ENCODE results near the gene DOCK10.

DOCK10 gene

DNA sequence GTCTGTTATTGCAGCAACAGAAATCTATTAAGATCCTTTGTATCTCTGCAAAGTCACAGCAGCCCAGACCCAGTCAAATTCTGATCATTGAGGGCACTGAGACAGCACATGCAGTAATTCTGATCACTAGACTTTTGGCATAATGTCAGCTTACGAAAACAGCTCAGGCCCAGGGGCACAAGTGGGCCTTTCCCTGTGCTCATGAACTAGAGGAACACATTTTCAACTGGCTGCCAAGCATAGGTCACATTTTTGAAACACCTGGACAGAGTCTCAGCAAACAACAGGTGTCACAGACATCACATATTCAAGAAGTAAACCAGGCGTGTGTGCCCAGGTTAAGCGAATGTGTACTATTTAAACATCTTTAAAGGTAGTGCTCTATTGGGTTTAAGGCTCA lies 13.7 kb downstream of the DOCK10 start:
- DNase-seq (ENCODE audit: extremely low read depth, low read depth), result no peak
- TF ChIP-seq, protein P1, sequence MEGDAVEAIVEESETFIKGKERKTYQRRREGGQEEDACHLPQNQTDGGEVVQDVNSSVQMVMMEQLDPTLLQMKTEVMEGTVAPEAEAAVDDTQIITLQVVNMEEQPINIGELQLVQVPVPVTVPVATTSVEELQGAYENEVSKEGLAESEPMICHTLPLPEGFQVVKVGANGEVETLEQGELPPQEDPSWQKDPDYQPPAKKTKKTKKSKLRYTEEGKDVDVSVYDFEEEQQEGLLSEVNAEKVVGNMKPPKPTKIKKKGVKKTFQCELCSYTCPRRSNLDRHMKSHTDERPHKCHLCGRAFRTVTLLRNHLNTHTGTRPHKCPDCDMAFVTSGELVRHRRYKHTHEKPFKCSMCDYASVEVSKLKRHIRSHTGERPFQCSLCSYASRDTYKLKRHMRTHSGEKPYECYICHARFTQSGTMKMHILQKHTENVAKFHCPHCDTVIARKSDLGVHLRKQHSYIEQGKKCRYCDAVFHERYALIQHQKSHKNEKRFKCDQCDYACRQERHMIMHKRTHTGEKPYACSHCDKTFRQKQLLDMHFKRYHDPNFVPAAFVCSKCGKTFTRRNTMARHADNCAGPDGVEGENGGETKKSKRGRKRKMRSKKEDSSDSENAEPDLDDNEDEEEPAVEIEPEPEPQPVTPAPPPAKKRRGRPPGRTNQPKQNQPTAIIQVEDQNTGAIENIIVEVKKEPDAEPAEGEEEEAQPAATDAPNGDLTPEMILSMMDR (IDR thresholded peaks at IDR 0.05; ENCODE audit: low read depth, low read length, missing control alignments), result no peak
- H3K4me3 ChIP-seq (replicated peaks; ENCODE audit: low read depth, low read length), result no peak overlapping the region

- TF ChIP-seq, protein P1 (IDR thresholded peaks at IDR 0.05; ENCODE audit: low read depth, low read length, missing control alignments), result no peak
- no peak overlapping the region for H3K4me3 ChIP-seq (replicated peaks; ENCODE audit: low read depth, low read length)
- DNase-seq (ENCODE audit: extremely low read depth, low read depth), result no peak
Observed at GRCh38 chr2:225027061-225027762, 15.1 kb downstream of the DOCK10 start.

DNA sequence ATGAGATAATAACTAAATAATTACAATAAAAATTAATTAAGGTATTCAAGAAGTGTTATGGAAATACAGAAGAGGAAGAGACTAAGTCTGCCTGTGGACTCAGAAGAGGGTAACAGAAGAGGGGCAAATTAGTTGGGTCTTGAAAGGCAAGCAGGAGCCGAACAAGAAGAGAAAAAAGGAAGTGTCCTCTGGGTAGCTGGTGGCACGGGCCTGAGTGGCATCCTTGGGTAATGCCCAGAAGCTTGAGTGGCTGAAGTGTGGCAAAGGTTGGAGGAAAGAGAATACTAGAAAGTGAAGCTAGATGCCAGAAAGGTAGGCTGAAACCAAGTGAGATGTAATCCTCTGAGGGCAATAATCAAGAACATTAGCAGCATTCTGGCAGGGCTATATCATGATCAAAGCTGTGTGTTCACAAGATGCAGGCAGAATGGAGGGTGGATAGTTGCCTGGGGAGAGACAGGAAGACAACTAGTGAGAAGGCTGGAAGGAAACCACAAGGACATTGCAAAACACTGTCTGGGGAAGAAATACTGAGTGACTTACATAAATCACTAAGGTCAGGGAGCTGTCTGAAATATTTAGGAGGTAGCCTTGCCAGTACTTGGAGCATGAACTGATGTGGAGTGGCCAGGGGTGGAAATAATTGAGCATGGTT lies 16.2 kb downstream of the DOCK10 start:
- TF ChIP-seq, protein P1 (IDR thresholded peaks at IDR 0.05; ENCODE audit: low read depth, low read length, missing control alignments), result no peak
- H3K4me3 ChIP-seq (replicated peaks; ENCODE audit: low read depth, low read length), result no peak overlapping the region
- DNase-seq (ENCODE audit: extremely low read depth, low read depth), result no peak

- no peak overlapping the region for H3K4me3 ChIP-seq (replicated peaks; ENCODE audit: low read depth, low read length)
- no peak for DNase-seq (ENCODE audit: extremely low read depth, low read depth)
- TF ChIP-seq, protein P1 (IDR thresholded peaks at IDR 0.05; ENCODE audit: low read depth, low read length, missing control alignments), result no peak
Observed at GRCh38 chr2:225022188-225022587, 20.1 kb downstream of the DOCK10 start.

- DNase-seq (ENCODE audit: extremely low read depth, low read depth), result no peak
- H3K4me3 ChIP-seq (replicated peaks; ENCODE audit: low read depth, low read length), result no peak overlapping the region
- TF ChIP-seq, protein P1 (IDR thresholded peaks at IDR 0.05; ENCODE audit: low read depth, low read length, missing control alignments), result no peak
Observed at GRCh38 chr2:225020168-225020849, 22.0 kb downstream of the DOCK10 start.

GRCh38 chr2:225019105-225019504 lies 23.2 kb downstream of the DOCK10 start:
- TF ChIP-seq, protein P1 (IDR thresholded peaks at IDR 0.05; ENCODE audit: low read depth, low read length, missing control alignments), result no peak
- H3K4me3 ChIP-seq (replicated peaks; ENCODE audit: low read depth, low read length), result no peak overlapping the region
- no peak for DNase-seq (ENCODE audit: extremely low read depth, low read depth)
